NOMO-1 treated with DMSO at 0.1 percent for 48 hours (cell line): Measurements from ENCODE around the gene FCRL1.

Experiments used
- DNase-seq: peaks from one replicate; lab custom pipeline; 2025; ENCODE audit not compliant: unreplicated experiment; lab: John Stamatoyannopoulos, UW

FCRL1 gene

DNA sequence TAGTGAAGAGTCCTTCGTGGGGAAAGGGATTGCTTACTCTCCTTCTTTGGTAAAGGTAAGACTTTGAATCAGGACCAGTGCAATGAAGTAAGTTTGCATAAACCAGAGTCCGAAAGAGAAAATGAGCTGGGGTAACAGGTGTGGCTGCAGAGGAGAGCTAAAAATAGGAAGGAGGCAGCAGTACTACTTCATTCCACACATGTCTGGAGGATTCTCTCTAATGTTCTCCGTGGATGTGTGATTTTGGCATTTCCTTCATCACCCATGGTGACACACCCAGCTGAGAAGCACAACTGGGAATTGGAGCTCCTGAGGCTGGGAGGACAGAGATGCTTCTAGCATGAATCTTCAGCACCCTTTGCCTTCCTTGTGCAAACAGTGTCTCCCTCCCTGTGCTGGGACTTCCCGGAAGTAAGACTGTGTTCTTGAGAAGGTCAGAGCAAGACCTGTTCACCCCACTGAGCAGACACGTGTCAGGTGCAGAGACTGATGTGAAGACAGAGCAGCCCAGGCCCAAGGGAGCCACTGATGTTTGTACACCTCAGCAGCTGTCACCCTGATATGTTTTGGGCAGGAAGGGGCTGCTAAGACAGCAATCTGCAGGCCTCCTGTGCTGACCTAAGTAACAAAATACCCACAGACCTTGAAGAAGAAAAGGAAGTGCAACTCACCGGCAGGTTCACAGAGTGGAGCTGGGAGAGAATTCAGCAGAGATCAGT is 13.3 kb downstream of the FCRL1 start:
- DNase-seq, result peak; percentile 30

- peak; percentile 35 for DNase-seq
These were observed 16.1 kb downstream of the FCRL1 start for GRCh38 chr1:157803851-157804250.

- DNase-seq, result no peak
These were observed 19.9 kb downstream of the FCRL1 start for GRCh38 chr1:157799996-157800395.

DNA sequence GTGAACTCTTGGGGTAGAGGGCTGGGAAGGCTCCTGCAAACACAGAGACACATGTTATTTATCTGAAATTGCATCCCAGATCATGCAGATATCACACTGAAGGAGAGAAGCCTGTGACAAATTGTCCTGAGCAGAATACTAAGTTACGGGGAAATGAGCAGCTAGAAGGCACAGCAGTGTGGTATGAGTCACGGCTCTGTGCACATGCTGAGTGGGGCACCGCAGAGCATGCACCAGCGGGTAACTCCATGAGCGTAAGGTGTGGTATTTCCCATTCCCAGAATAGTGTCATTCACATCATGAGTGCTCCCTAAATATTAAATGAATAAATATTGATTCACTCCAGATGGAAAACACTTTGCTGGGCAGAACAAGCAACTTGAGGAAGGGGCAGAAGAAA is 21.7 kb downstream of the FCRL1 start:
- DNase-seq, result no peak

GRCh38 chr1:157785248-157785647 is 34.7 kb downstream of the FCRL1 start:
- DNase-seq, result no peak

DNA sequence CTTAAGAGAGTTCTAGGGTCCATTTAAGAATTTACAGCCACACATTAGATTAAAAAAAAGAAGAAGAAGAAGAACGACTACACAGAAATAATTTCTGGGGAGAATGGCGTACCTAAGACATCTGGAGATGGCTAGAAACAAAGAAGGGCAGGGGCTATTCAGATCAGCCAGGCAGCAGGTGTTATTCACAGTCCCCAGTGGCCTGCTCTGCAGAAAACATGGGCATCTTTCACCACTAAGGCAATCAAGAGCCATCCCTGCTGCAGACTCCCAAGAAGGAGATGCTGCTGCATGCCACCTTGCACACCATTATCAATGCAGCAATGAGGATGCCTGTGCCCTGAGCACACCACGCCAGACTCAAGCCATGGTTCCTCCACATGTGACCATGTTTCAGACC is 35.1 kb downstream of the FCRL1 start:
- no peak for DNase-seq

DNA sequence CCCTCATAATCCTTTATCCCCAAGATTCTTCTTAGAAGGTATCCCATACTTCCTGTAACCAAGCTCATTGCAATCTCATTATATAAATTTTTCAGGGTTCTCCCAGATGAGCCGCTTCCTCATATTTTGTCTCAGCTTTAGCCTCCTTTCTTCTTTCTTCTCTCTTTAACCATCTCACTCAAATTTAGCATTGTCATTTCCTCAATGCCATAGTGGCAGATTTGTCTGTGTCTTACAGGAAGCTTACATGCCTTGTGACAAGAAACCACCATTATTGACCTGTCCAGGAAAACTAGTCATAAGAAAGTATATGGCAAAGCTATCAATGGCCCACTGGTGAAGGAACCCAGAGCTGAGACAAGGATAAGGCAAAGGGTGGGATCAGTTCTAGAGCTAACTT is 37.0 kb downstream of the FCRL1 start:
- peak; percentile 79 for DNase-seq

GRCh38 chr1:157781048-157781447 is 38.9 kb downstream of the FCRL1 start:
- no peak for DNase-seq

DNA sequence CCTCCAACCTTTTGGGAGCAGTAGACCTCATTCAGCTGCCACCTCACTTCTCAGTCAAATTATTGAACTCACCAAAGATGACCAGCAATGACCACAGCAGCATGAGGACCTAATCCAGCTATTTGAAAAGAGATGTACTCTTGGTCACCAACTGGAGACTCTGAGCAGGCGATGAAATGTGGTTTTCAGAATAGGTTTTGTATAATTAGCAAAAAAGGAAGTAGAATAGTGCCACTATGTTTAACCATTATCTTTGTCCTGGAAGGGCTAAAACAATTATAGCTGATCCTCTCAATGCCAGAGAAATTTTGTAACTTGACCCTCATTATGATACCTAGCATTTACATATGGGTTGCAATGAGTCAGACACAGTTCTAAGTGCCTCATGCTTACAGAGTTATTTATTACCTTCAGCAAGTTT is 42.9 kb downstream of the FCRL1 start, which contains the start of gene FCRL2:
TSS of gene FCRL2 (minus strand) at position 162 of the 421 bp plus-strand sequence. CDS start at position 103, 59 bp downstream.
- peak; percentile 97 for DNase-seq

GRCh38 chr1:157775101-157775870 is 44.6 kb downstream of the FCRL1 start:
- DNase-seq, result no peak

GRCh38 chr1:157774412-157774811 is 45.5 kb downstream of the FCRL1 start:
- no peak for DNase-seq

DNA sequence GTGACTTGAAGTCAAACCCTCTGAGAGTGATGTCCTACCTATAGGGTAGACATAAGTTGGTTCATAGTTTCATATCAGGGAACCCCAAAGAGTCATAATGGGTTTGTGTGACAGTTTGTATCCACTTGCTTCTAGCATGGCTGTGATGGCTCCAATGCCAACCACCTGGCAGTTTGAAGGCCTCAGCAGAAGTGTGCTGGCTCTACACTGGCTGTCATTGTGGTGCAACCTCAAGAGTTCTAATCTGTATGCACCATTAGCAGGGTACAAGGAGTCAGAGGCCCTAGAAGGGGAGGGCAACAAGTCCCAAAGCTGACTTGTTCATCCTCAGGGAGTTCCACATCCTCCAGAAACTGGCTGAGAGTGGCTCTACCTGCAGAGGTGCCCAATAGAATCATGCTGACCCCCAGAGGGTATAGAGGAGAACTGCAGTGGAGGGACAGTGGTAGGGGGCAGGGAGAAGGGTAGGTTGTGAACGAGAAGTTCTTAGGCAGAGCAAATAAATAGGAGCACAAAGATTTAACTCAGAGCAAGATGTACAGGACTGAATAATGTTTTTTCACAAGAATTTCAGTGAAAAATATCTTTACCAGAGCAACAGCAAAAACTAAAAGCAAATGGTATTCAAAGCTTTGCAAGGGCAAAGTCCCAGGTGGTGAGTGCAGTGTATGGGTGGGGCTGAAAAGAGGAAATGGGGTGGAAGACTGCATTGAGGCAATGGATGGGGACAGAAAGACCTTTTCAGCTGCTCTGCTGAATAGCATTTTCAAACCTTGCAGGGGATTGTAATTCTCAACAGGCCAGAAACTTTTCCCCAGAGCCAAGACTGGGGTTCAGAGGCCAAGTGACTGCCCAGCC is 46.2 kb downstream of the FCRL1 start:
- DNase-seq, result peak; percentile 79

DNA sequence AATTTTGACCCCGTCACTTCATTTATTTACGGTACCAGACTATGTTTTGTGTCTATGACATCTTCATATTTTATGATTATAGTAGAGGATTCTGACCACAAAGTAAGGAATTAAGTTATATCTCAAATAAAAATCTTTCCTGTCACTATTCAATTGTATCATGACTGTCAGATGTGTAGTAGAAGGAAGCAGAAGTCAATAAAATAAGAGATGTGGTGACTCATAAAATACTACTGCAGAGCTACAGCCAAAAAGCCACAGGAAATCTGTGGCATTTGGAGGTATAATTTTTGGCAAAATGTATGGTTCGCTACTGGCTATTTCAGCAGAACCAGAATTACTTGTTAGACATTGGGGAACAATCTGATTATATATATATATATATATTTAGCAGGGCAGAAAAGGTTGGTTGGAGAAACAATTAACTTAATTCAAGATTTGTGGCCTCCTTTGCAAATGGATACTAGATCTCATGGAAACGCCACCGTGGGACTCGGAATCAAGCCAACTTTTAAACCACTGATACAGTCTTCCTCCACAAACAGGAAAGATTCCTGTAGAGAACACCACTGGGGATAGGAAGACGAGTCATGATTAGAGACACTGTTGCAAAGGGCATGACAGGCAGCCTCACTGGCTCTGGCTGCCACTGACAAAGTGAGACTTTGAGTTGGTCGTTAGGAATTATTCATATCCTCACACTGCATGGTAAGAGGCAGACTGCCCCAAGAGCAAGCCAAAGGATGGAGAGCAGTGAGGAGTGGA is 48.1 kb downstream of the FCRL1 start:
- DNase-seq, result peak; percentile 82

DNA sequence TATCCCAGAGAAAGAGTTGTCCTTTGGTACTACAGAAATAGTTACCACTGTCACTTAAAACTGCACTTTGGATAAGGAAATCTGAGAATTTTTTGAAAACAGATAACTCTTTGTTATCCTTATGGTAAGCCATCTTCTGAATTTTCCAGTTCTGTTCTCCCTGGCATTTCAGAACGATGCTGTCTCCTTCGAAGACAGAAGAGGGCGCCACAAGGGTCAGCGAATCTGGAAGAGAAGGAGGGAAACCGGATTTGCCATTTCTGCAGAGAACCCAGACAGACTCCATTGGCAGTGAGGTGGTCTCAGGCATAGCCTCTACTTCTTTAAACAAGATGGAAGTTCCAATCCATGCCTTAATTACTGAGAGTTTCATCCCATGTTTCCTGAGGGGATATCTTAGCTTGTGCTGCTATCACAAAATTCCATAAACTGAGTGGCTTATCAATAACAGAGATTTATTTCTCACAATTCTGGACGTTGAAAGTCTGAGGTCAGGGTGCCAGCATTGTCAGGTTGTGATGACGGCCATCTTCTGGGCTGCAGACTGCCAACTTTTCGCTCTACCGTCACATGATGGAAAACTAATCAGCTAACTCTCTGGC is 49.4 kb downstream of the FCRL1 start:
- DNase-seq, result no peak

DNA sequence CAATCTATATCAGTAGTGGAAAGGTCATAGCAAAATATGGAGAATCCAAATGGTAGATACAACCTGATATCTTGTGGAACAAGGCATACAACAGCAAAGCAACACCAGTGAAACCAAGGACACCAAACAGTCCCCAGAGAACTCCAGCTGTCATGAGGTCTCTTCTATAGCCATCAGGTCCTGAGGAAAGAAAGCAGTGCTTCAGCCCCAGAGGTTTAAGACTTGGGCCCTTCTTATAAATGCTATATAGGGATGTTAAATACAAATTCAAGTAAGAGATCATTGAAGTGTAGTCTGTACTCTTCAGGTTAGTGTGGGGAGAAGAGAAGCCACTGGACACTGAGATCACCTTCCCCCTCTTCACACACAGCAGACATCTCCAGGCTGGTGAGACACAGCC is 53.1 kb downstream of the FCRL1 start:
- no peak for DNase-seq

- no peak for DNase-seq
These were observed 61.9 kb downstream of the FCRL1 start for GRCh38 chr1:157758018-157758417.

DNA sequence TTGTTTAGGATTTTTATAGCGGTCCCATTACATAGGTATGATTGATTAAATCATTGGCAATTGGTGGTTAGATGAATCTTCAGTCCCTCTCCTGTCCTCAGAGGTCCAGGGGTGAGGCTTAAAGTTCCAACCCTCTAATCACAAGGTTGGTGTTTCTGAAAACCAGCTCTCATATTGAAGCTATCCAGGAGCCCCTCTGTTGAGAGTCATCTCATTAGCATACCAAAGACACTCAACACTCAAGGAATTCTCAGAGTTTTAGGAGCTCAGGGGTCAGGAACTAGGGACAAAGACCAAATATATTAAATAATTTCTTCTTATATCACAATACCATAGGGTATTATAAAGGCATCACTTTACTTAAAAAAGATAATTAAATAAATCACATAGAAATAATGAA is 66.3 kb downstream of the FCRL1 start:
- DNase-seq, result no peak

GRCh38 chr1:157751283-157751682 is 68.6 kb downstream of the FCRL1 start:
- no peak for DNase-seq

- no peak for DNase-seq
These were observed 71.6 kb downstream of the FCRL1 start for GRCh38 chr1:157748262-157748817.
